K562 (cell line): Measurements from ENCODE around the gene ASNS. TPM values are rescaled to one million over a fixed set of nuclear protein-coding genes. Genes with fewer than 3 reads are reported as not detected.
A peak's percentile ranks its signal among the peaks of the same experiment; 100 is the strongest.

Experiments used
- RAD21 ChIP-seq, 2 experiments: fragments of 250-450 bp in 1 of 2; fragments of 450-650 bp in 1 of 2; sonication (Bioruptor Pico) in 1 of 2; formaldehyde crosslinking in 1 of 2; IDR thresholded peaks in 1 of 2; conservative IDR thresholded peaks in 1 of 2; 2 replicates each; pipeline versions ENCODE4 v1.4.0 to v1.8.0; 2020 to 2022; ENCODE audit warnings: mild to moderate bottlenecking in 2 of 2, moderate library complexity in 1 of 2
- polyA plus RNA-seq, 8 experiments: library from polyadenylated mRNA; depleted of rRNA in 4 of 8; stranded (reverse) in 5 of 8; unstranded in 3 of 8; fragments of >200 nt; fragmentation: Nextera tagmentation in 2 of 8; fragmentation: Illumina TruSeq in 1 of 8; extraction: Ambion mirVana in 2 of 8; extraction: Trizol in 1 of 8; gene quantifications; 2 replicates each; pipeline versions ENCODE4 v1.2.1 to v1.2.3, GENCODE V29; 2011 to 2014; ENCODE audit warnings: inconsistent platforms in 1 of 8, missing spikeins in 1 of 8
- total RNA-seq, 7 experiments: library from RNA; depleted of rRNA in 6 of 7; stranded (reverse); fragments of >200 nt in 6 of 7; fragmentation: Illumina TruSeq in 2 of 7; extraction: Trizol in 2 of 7; gene quantifications; 2 replicates each; pipeline versions ENCODE4 v1.2.1 to v1.2.3, GENCODE V29; 2011 to 2021; ENCODE audit warnings: low replicate concordance in 1 of 7
- TF ChIP-seq, protein P1 (sequence below), 2 experiments: fragments of 450-650 bp; formaldehyde crosslinking in 1 of 2; IDR thresholded peaks; 2 replicates each; pipeline versions ENCODE4 v1.4.0 to v1.6.1; 2014 to 2020; ENCODE audit warnings: mild to moderate bottlenecking in 2 of 2, borderline replicate concordance in 1 of 2, low read depth in 1 of 2

The ASNS gene
- total and polyA plus RNA-seq, 9 of the 15 experiments (the other 6 are each of a cell fraction or from before 2014, with no cell fraction given) = 42.1 to 354 (median 215) TPM

DNA sequence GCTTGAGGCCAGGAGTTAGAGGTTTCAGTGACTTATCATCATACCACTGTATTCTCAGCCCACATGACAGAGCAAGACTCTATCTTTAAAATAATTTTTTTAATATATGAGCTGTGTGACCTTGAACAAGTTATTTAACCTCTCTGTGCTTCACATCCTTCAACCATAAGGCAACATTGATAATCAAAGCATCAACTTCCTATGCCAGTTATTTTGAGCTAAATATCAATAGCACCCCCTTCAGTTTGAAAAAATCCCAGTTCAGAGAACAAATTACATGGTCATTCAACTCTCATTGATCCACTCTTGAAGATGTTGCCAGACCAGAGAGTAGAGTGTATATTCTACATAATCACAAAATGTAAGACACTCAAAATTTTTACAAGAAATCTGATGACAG, 53.0 kb downstream of the ASNS start (continued):
- peak; percentile 17 to 24; a peak in 2 of 4 replicates for TF ChIP-seq RAD21 (CRISPR knock-in tag; conservative IDR thresholded peaks at IDR 0.05 in 1 of 2, IDR thresholded peaks at IDR 0.05 in 1 of 2)
- TF ChIP-seq, protein P1, sequence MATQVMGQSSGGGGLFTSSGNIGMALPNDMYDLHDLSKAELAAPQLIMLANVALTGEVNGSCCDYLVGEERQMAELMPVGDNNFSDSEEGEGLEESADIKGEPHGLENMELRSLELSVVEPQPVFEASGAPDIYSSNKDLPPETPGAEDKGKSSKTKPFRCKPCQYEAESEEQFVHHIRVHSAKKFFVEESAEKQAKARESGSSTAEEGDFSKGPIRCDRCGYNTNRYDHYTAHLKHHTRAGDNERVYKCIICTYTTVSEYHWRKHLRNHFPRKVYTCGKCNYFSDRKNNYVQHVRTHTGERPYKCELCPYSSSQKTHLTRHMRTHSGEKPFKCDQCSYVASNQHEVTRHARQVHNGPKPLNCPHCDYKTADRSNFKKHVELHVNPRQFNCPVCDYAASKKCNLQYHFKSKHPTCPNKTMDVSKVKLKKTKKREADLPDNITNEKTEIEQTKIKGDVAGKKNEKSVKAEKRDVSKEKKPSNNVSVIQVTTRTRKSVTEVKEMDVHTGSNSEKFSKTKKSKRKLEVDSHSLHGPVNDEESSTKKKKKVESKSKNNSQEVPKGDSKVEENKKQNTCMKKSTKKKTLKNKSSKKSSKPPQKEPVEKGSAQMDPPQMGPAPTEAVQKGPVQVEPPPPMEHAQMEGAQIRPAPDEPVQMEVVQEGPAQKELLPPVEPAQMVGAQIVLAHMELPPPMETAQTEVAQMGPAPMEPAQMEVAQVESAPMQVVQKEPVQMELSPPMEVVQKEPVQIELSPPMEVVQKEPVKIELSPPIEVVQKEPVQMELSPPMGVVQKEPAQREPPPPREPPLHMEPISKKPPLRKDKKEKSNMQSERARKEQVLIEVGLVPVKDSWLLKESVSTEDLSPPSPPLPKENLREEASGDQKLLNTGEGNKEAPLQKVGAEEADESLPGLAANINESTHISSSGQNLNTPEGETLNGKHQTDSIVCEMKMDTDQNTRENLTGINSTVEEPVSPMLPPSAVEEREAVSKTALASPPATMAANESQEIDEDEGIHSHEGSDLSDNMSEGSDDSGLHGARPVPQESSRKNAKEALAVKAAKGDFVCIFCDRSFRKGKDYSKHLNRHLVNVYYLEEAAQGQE (IDR thresholded peaks at IDR 0.05; ENCODE audit: borderline replicate concordance) = peak; percentile 14; the same call in 1 of the 2 replicates
- TF ChIP-seq, protein P1 (CRISPR knock-in tag; IDR thresholded peaks at IDR 0.05; ENCODE audit: low read depth) = no peak
